Midbrain (tissue), 1 donor: Measurements from ENCODE around the gene ARL4A.

ENCODE experiments used
- DNase-seq: peaks from one replicate; lab custom pipeline; 2025; lab: John Stamatoyannopoulos, UW

Gene ARL4A

DNA sequence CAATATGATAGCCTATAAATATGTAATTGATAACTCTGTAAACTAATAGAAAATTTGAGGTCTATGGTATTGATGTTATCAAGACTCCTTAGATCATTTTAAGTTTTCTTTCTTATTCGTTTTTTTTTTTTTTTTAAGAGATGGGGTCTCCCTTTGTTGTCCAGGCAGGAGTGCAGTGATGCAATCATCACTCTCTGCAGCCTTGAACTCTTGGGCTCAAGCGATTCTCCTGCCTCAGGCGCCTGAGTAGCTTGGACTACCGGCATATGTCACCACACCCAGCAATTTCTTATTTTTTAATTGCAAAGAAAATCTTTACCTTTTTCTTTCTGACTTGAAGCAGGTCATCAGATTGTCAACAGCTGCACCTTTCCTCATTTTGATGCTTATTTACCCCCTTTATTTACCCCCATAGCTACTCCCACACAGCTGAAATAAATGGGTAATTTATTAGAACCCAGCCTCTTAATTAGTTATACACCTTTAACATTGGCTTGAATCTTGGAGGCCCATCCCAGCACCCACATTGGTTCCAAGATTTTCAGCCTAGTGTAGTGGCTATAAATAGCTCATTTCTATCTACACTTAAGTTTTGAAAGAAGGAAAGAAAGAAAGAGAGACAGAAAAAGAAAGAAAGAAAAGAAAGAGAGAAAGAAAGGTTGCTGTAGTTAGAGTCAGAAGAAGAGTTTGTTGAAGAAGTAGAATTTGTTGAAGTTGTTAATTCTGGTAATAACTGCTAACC is 38.3 kb downstream of the ARL4A start:
- no peak for DNase-seq

- DNase-seq: no peak
Measured at GRCh38 chr7:12726908-12727307, 39.5 kb downstream of the ARL4A start.

GRCh38 chr7:12727455-12728191 is 40.2 kb downstream of the ARL4A start:
- DNase-seq: no peak

DNA sequence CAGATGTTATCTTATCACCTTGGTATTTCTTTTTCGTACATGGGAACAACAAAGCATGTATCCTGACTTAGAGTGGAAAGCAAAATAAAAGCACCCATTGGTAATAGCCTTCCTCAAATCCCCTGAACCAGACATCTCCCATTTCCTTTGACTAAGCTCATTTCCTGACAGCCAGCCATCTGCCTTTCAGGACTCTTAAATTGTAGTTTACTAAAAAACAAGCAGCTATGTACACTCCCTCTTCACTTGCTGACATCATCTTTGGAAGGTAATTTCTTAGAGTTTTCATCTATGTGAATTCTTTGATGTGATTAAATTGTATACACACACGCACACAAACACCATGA is 40.7 kb downstream of the ARL4A start:
- no peak for DNase-seq

- peak; percentile 40 for DNase-seq
Measured at GRCh38 chr7:12729112-12729511, 41.7 kb downstream of the ARL4A start.

DNA sequence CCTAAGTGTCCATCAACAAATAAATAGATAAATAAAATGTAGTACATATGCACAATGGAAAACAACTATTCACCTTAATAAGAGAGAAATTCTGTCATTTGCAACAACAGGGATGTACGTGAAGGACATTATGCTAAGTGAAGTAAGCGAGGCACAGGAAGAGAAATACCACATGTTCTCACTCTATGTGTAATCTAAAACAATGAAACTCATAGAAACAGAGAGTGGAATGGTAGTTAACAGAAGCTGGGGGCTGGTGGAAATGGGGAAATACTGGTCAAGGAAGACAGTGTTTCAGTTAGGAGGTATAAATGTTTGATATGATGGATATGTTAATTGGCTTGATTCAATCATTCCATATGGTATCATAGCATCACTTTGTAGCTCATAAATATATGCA is 43.1 kb downstream of the ARL4A start:
- DNase-seq: no peak

GRCh38 chr7:12731214-12731656 is 43.8 kb downstream of the ARL4A start:
- no peak for DNase-seq

DNA sequence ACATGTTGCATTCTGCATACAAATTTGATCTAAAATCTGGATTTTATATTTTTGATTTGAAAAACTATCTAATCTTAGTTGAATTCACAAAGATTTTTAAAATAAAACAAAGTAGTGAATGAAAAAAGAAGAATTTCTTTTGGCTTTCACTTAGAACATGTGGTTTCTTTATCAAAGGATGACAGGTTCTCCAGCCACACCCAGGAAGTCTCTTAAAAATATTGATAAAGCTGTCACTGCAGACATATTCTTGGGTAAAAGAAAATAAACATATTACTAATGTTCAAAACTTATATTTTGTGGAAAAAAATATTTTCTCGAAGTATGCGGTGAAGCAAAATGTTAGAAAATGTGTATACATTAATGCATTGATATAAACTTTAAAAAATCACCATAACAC is 44.3 kb downstream of the ARL4A start:
- DNase-seq: no peak

DNA sequence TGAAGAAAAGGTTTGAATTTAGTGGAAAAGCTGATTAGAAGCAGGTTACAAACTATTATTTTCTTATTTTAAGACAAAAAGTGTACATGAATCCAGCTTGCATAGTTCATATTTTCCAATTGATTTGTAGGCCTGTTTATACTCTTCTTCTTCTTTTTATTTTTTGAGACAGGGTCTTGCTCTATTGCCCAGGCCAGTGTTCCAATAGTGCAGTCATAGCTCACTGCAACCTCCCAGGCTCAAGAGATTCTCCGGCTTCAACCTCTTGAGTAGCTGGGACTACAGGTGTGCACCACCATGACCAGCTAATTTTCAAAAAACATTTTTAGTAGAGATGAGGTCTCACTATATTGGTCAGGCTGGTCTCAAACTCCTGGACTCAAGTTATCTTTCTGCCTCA is 45.0 kb downstream of the ARL4A start:
- no peak for DNase-seq

- DNase-seq: no peak
Measured at GRCh38 chr7:12735923-12736322, 48.5 kb downstream of the ARL4A start.

- DNase-seq: peak; percentile 14
Measured at GRCh38 chr7:12737373-12737772, 49.9 kb downstream of the ARL4A start.

- DNase-seq: no peak
Measured at GRCh38 chr7:12737836-12738235, 50.4 kb downstream of the ARL4A start.

- DNase-seq: no peak
Measured at GRCh38 chr7:12738665-12739064, 51.2 kb downstream of the ARL4A start.
